Activated CD4-positive, alpha-beta memory T cell treated with anti-CD3 and anti-CD28 coated beads for 36 hours (primary cell): ENCODE measurements around the gene TRMU. TPM values are rescaled to one million over a fixed set of nuclear protein-coding genes. Genes with fewer than 3 reads are reported as not detected.

Experiments used
- CTCF ChIA-PET: fragments of 350-600 bp; sonication (Branson Sonifier 250); formaldehyde crosslinking; loops from one replicate; lab custom pipeline; 2021; ENCODE audit warnings: antibody characterized with exemption, inconsistent platforms; lab: Charles Lee
- POLR2A ChIA-PET: fragments of 350-600 bp; sonication (Branson Sonifier 250); formaldehyde crosslinking; loops from one replicate; lab custom pipeline; 2021; ENCODE audit warnings: antibody characterized with exemption; lab: Charles Lee
- DNase-seq: peaks from one replicate; pipeline ENCODE4 v3.0.0-alpha.2; 2020
- H3K27ac Mint-ChIP-seq: one replicate; pipeline ENCODE4 v1.8.0; 2021; ENCODE audit warnings: mixed read lengths
- H3K27me3 Mint-ChIP-seq: one replicate; pipeline ENCODE4 v1.8.0; 2021; ENCODE audit warnings: mixed read lengths
- H3K36me3 Mint-ChIP-seq: one replicate; pipeline ENCODE4 v1.8.0; 2021; ENCODE audit warnings: mixed read lengths
- H3K4me1 Mint-ChIP-seq: one replicate; pipeline ENCODE4 v1.8.0; 2021; ENCODE audit warnings: low read depth, mixed read lengths
- H3K4me3 Mint-ChIP-seq: one replicate; pipeline ENCODE4 v1.8.0; 2021; ENCODE audit warnings: mild to moderate bottlenecking, mixed read lengths
- H3K9me3 Mint-ChIP-seq: one replicate; pipeline ENCODE4 v1.8.0; 2021; ENCODE audit warnings: mixed read lengths
- intact Hi-C: fragments of 100-400 bp; cut with micrococcal nuclease; formaldehyde crosslinking; loops from one replicate; pipeline ENCODE4 v1.15.1; 2023
- total RNA-seq, 2 experiments: library from RNA; stranded (reverse); gene quantifications; one replicate each; pipeline ENCODE4 v1.2.3, GENCODE V29; 2021

Gene TRMU
- total RNA-seq, 2 experiments from 2014 or later: 61.3 to 63.2 TPM

- Mint-ChIP-seq H3K9me3 (peaks cover 10% of the 10 kb centered on the region), H3K4me3 (no peak overlapping the region), H3K27ac (no peak overlapping the region), H3K27me3 (no peaks in the 10 kb centered on the region), H3K4me1 (peaks cover 11% of the 10 kb centered on the region), H3K36me3 (no peaks in the 10 kb centered on the region)
- CTCF ChIA-PET: no interaction called here
- DNase-seq: no peak
- intact Hi-C loops: no loop called here
- POLR2A ChIA-PET: no interaction called here
These were observed 43.0 kb downstream of the TRMU start for GRCh38 chr22:46378426-46379065.

- Mint-ChIP-seq H3K4me1 (peaks cover 3% of the 10 kb centered on the region), H3K9me3 (peaks cover 10% of the 10 kb centered on the region), H3K36me3 (no peaks in the 10 kb centered on the region), H3K4me3 (no peak overlapping the region), H3K27ac (no peak overlapping the region), H3K27me3 (no peaks in the 10 kb centered on the region)
- intact Hi-C loops: no loop called here
- ChIA-PET CTCF (no interaction called here), POLR2A (no interaction called here)
- DNase-seq: no peak
These were observed 43.8 kb downstream of the TRMU start for GRCh38 chr22:46379066-46379930.

- intact Hi-C loops: no loop called here
- DNase-seq: no peak
- Mint-ChIP-seq H3K27ac (no peak overlapping the region), H3K4me1 (no peaks in the 10 kb centered on the region), H3K4me3 (no peak overlapping the region), H3K9me3 (peaks cover 10% of the 10 kb centered on the region), H3K27me3 (no peaks in the 10 kb centered on the region), H3K36me3 (no peaks in the 10 kb centered on the region)
- CTCF ChIA-PET: no interaction called here
- POLR2A ChIA-PET: no interaction called here
These were observed 44.6 kb downstream of the TRMU start for GRCh38 chr22:46380069-46380468.

GRCh38 chr22:46380581-46380980 lies 45.1 kb downstream of the TRMU start:
- H3K36me3 Mint-ChIP-seq: no peaks in the 10 kb centered on the region
- POLR2A ChIA-PET: no interaction called here
- CTCF ChIA-PET: interaction anchor here (1.4 kb wide), 1 partner anchor 13 kb away, joined by 4 read pairs; no protein-coding TSS in a partner anchor
- intact Hi-C loops: no loop called here
- H3K9me3 Mint-ChIP-seq: peaks cover 6% of the 10 kb centered on the region
- no peak for DNase-seq
- no peaks in the 10 kb centered on the region for H3K4me1 Mint-ChIP-seq
- H3K27ac Mint-ChIP-seq: no peak overlapping the region
- H3K4me3 Mint-ChIP-seq: no peak overlapping the region
- H3K27me3 Mint-ChIP-seq: no peaks in the 10 kb centered on the region

- intact Hi-C loops: no loop called here
- ChIA-PET POLR2A (no interaction called here), CTCF (interaction anchor here (1.4 kb wide), 1 partner anchor 13 kb away, joined by 4 read pairs; no protein-coding TSS in a partner anchor)
- H3K4me3 Mint-ChIP-seq: no peak overlapping the region
- DNase-seq: no peak
- H3K9me3 Mint-ChIP-seq: peaks cover 2% of the 10 kb centered on the region
- H3K27ac Mint-ChIP-seq: no peak overlapping the region
- no peaks in the 10 kb centered on the region for H3K27me3 Mint-ChIP-seq
- no peaks in the 10 kb centered on the region for H3K36me3 Mint-ChIP-seq
- H3K4me1 Mint-ChIP-seq: no peaks in the 10 kb centered on the region
These were observed 45.6 kb downstream of the TRMU start for GRCh38 chr22:46381142-46381541.

GRCh38 chr22:46381731-46382130 lies 46.2 kb downstream of the TRMU start:
- no peak for DNase-seq
- Mint-ChIP-seq H3K27me3 (no peaks in the 10 kb centered on the region), H3K9me3 (no peaks in the 10 kb centered on the region), H3K4me1 (no peaks in the 10 kb centered on the region), H3K36me3 (no peaks in the 10 kb centered on the region), H3K4me3 (no peak overlapping the region), H3K27ac (no peak overlapping the region)
- ChIA-PET CTCF (interaction anchor here (1.4 kb wide), 1 partner anchor 14 kb away, joined by 4 read pairs; no protein-coding TSS in a partner anchor), POLR2A (no interaction called here)
- intact Hi-C loops: no loop called here

GRCh38 chr22:46382524-46382923 lies 47.0 kb downstream of the TRMU start:
- ChIA-PET CTCF (no interaction called here), POLR2A (no interaction called here)
- DNase-seq: no peak
- Mint-ChIP-seq H3K27ac (no peak overlapping the region), H3K27me3 (no peaks in the 10 kb centered on the region), H3K4me1 (no peaks in the 10 kb centered on the region), H3K36me3 (no peaks in the 10 kb centered on the region), H3K4me3 (no peak overlapping the region), H3K9me3 (no peaks in the 10 kb centered on the region)
- intact Hi-C loops: no loop called here

- Mint-ChIP-seq H3K27me3 (no peaks in the 10 kb centered on the region), H3K4me1 (no peaks in the 10 kb centered on the region), H3K27ac (no peak overlapping the region), H3K4me3 (no peak overlapping the region), H3K9me3 (no peaks in the 10 kb centered on the region), H3K36me3 (no peaks in the 10 kb centered on the region)
- no peak for DNase-seq
- intact Hi-C loops: no loop called here
- CTCF ChIA-PET: no interaction called here
- POLR2A ChIA-PET: no interaction called here
These were observed 50.8 kb downstream of the TRMU start for GRCh38 chr22:46386312-46386711.

GRCh38 chr22:46387748-46388147 lies 52.2 kb downstream of the TRMU start:
- Mint-ChIP-seq H3K4me3 (no peak overlapping the region), H3K27me3 (no peaks in the 10 kb centered on the region), H3K27ac (no peak overlapping the region), H3K9me3 (no peaks in the 10 kb centered on the region), H3K36me3 (no peaks in the 10 kb centered on the region), H3K4me1 (no peaks in the 10 kb centered on the region)
- intact Hi-C loops: no loop called here
- CTCF ChIA-PET: no interaction called here
- POLR2A ChIA-PET: no interaction called here
- no peak for DNase-seq

GRCh38 chr22:46388647-46389046 lies 53.1 kb downstream of the TRMU start:
- ChIA-PET CTCF (no interaction called here), POLR2A (no interaction called here)
- H3K4me1 Mint-ChIP-seq: peaks cover under 1% of the 10 kb centered on the region

GRCh38 chr22:46389081-46389480 lies 53.6 kb downstream of the TRMU start:
- ChIA-PET POLR2A (no interaction called here), CTCF (no interaction called here)
- no peak for DNase-seq
- intact Hi-C loops: no loop called here
- no peak overlapping the region for H3K27ac Mint-ChIP-seq
- no peaks in the 10 kb centered on the region for H3K9me3 Mint-ChIP-seq
- peaks cover 3% of the 10 kb centered on the region for H3K27me3 Mint-ChIP-seq
- H3K4me1 Mint-ChIP-seq: peaks cover 5% of the 10 kb centered on the region
- H3K4me3 Mint-ChIP-seq: no peak overlapping the region
- H3K36me3 Mint-ChIP-seq: no peaks in the 10 kb centered on the region

More at GRCh38 chr22:46388647-46389046, 53.1 kb downstream of the TRMU start:
- no peak overlapping the region for H3K27ac Mint-ChIP-seq
- intact Hi-C loops: no loop called here
- H3K9me3 Mint-ChIP-seq: no peaks in the 10 kb centered on the region
- no peaks in the 10 kb centered on the region for H3K36me3 Mint-ChIP-seq
- H3K27me3 Mint-ChIP-seq: no peaks in the 10 kb centered on the region
- DNase-seq: no peak
- no peak overlapping the region for H3K4me3 Mint-ChIP-seq

- Mint-ChIP-seq H3K27me3 (peaks cover 3% of the 10 kb centered on the region), H3K4me3 (no peak overlapping the region), H3K4me1 (peaks cover 5% of the 10 kb centered on the region), H3K27ac (no peak overlapping the region), H3K36me3 (no peaks in the 10 kb centered on the region), H3K9me3 (no peaks in the 10 kb centered on the region)
- ChIA-PET CTCF (no interaction called here), POLR2A (no interaction called here)
- DNase-seq: no peak
- intact Hi-C loops: no loop called here
These were observed 54.7 kb downstream of the TRMU start for GRCh38 chr22:46390105-46390651.
